Subcutaneous adipose tissue (tissue), 4 donors: ENCODE measurements around the gene RNF32. TPM values are rescaled to one million over a fixed set of nuclear protein-coding genes. Genes with fewer than 3 reads are reported as not detected.

Source experiments
- total RNA-seq, 4 donors: library from RNA; depleted of rRNA; stranded (reverse); fragments of >200 nt; gene quantifications; one replicate each; pipeline ENCODE4 v1.1.0, GENCODE V29; 2016
- TF ChIP-seq, protein P1 (sequence below): fragments of 450-650 bp; IDR thresholded peaks from one replicate; pipeline ENCODE4 v1.5.1; 2016; ENCODE audit warnings: low read depth, mild to moderate bottlenecking, control low read depth, antibody characterized with exemption, moderate library complexity

RNF32 gene
- total RNA-seq, 4 donors from 2014 or later: 0.66 to 3.9 (median 2.0) TPM; not detected in 1

DNA sequence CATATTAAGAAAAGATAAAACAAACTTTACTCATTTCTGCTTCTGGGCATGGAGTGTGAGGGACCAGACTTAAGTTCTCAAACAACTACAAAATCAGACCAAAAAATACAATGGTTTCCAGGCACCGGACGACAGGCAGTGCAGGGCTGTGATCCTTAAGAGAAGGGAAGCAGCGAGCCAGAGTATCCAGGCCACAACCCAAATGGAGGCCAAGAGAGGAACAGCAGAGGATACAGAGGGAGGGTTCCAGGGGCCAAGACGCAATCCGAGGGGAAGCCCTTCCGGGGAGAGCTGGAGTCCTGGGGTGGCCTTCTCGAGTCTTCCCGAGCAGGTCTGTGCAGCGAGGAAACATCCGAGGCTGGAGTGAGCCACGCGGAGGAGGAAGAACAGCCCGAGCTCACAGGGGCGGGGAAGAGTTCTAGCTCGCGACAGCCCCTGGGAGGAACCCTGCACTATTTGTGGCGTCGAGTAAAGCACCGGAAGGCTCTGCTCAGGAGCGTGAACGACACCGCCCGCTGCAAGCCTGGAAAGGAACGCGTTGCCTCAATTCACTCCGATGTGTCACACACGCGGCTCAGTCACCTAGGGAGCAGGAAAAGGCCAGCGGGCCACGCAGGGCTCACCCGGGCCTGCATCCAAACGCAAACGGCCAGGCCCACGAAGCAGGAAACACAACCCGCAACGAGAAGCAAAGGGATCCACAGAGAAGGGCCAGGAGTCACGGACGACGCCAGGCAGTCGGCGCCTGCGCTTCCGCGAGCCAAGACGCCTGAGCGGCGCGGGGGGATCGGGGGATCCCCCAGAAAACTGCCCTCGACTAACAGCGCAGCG is 933 bp upstream of the RNF32 start:
- TF ChIP-seq, protein P1, sequence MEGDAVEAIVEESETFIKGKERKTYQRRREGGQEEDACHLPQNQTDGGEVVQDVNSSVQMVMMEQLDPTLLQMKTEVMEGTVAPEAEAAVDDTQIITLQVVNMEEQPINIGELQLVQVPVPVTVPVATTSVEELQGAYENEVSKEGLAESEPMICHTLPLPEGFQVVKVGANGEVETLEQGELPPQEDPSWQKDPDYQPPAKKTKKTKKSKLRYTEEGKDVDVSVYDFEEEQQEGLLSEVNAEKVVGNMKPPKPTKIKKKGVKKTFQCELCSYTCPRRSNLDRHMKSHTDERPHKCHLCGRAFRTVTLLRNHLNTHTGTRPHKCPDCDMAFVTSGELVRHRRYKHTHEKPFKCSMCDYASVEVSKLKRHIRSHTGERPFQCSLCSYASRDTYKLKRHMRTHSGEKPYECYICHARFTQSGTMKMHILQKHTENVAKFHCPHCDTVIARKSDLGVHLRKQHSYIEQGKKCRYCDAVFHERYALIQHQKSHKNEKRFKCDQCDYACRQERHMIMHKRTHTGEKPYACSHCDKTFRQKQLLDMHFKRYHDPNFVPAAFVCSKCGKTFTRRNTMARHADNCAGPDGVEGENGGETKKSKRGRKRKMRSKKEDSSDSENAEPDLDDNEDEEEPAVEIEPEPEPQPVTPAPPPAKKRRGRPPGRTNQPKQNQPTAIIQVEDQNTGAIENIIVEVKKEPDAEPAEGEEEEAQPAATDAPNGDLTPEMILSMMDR: no peak

DNA sequence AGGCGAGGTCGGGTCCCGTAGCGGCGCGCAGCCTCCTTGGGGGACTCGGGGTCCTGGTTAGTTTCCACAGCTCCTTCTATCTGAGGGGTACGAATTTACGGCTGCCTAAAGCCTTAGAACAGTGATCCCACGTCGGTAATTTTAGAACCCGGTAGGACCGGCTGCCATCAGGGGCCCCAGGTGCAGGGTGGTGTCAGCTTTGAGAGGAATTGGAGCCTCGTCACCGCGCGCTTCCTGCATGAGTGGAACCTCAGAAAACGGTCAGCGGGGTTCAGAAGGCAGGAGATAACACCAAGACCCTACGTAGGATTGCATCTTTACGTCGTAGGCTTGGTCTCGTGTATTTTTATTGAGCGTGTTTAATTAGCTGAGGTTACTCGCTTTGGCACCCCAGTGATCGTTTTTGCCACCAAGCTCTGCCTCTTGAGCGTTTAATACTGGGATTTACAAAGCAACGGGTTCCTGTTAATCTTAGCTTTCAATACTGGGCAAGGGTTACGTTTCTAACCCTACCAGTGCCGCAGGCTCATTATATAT is 443 bp downstream of the RNF32 start:
- TF ChIP-seq, protein P1: no peak

DNA sequence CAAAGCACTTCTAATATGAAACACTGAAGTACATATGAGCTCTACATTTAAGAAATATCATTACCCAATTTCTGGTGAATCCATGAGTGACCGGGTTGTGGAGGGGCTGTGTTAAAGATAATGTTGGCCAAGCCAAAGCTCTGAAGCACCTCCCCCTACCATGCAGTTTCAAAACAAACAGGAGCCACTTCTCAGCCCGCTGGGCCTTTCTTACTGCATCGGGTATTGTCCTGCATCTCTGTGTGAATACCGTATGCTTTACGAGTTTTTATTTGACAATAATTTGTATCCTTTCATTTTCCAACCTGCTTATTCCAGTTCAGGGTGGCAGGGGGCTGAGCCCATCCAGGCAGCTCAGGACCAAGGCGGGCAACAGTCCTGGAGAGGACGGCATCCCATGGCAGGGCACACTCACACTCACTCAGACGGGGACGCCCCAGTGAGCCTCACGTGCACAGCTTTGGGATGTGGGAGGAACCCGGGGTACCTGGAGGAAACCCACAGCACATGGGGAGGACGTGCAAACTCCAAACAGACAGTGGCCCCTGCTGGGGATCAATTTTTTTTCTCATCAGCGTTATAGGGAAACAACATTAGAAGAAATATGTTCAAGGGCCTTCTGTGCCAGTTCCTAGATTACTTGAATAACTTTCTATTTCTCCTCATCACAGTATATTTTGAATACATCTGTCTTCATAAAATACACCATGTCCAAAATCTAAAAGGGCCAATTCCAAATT is 1.9 kb downstream of the RNF32 start:
- TF ChIP-seq, protein P1: no peak

DNA sequence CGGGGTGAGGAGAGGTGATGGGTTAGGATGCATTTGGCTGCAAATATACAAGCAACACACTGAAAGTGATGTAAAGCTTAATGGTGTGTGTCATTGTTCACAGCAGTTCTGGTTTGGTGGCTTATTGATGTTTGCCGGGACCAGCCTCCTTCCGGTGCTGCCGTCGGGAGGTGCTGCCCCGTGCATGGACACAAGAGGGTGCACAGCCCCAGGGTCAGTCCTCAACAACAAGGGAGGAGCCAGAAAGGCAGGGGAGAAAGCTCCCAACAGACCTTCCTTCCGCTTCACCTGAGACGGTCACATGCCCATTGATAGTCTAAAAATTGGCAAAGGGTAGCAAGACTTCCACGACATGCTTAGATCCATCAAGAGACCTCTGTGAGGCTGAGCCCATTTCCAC is 9.5 kb downstream of the RNF32 start:
- TF ChIP-seq, protein P1: no peak

DNA sequence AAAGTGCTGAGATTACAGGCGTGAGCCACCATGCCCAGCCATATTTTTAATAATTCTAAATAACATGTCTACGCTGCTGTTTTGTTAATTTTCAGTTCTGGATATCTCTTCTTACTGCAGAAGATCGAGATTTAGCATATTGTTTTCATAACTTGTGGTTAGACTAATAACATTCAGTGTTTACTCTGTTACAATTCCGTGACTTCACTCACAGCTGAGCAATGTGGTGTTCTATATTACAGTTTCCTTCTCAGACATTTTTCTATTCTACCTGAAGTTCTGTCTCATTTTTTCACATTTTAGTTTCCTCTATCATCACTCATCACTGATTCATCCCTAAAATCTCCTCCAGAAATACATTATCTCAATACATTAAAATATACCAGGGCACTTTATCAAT is 10.9 kb downstream of the RNF32 start:
- TF ChIP-seq, protein P1: no peak

DNA sequence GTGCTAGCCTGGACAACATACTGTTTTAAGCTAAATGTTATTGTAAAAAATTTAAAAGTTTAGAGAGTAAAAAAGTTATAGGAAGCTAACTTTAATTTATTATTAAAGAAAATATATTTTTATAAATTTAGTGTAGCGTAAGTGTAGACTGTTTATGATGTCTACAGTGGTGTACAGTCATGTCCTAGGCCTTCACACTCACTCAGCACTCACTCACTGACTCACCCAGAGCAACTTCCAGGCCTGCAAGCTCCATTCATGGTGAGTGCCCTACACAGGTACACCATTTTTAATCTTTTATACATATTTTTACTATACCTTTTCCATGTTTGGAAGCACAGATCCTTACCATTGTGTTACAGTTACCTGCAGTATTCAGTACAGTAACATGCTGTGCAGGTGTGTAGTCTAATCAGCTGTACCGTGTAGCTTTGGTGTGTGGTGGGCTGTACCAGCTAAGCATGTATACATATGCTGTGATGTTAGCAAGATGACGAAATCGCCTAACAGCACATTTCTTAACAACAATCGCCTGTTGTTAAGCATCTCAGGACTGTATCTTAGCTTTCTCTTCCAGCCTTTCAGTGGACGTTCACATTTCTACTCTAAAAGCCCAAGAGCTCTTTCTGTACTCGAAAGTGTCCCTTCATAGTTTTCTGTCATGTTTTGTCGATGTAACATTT is 12.5 kb downstream of the RNF32 start:
- TF ChIP-seq, protein P1: no peak
